Measurements from ENCODE around the gene JUNB.

JUNB gene

GRCh38 chr19:12787458-12787857 is 3.8 kb upstream of the JUNB start:
- TF ChIP-seq CTCF (IDR thresholded peaks at IDR 0.05): no peak

GRCh38 chr19:12788042-12788681 is 3.1 kb upstream of the JUNB start:
- TF ChIP-seq CTCF (IDR thresholded peaks at IDR 0.05): no peak

GRCh38 chr19:12788682-12789097 is 2.6 kb upstream of the JUNB start:
- no peak for TF ChIP-seq CTCF (IDR thresholded peaks at IDR 0.05)

- no peak for TF ChIP-seq CTCF (IDR thresholded peaks at IDR 0.05)
Measured at GRCh38 chr19:12789098-12789903, 2.0 kb upstream of the JUNB start.

- TF ChIP-seq CTCF (IDR thresholded peaks at IDR 0.05): no peak
Measured at GRCh38 chr19:12789904-12790619, 1.2 kb upstream of the JUNB start.

- no peak for TF ChIP-seq CTCF (IDR thresholded peaks at IDR 0.05)
Measured at GRCh38 chr19:12790628-12791344, 500 bp upstream of the JUNB start.
